ENCODE measurements around the gene CFH.
"Not testable (repeated sequence)": the region's sequence is repeated elsewhere in the genome, so short reads cannot be mapped to it uniquely, and the experiment has no call there.

The CFH gene

DNA sequence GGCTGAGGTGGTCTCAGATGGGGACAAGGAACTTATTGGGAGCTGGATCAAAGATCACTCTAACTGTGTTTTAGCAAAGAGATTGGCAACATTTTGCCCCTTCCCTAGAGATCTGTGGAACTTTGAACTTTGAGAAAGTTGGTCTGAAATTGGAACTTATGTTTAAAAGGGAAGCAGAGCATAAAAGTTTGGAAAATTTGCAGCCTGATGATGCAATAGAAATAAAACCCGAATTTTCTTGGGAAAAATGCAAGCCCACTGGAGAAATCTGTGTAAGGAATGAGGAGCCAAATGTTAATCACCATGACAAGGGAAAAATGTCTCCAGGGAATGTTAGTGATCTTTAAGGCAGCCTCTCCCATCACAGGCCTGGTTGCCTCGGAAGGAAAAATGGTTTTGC is 17.2 kb downstream of the CFH start:
- DNase-seq, result no peak

DNA sequence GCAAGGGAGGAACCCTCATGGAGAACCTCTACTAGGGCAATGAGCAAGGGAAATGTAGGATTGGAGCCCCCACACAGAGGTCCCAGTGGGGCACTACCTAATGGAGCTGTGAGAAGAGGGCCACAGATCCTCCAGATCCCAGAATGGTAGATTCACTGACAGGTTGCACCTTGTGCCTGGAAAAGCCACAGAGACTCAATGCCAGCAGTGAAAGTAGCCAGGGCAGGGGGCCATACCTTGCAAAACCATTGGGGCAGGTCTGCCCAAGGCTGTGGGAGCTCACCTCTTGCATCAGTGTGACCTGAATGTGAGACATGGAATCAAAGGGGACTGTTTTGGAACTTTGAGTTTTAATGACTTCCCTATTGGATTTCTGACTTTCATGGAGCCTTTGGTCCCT is 17.9 kb downstream of the CFH start:
- DNase-seq, result no peak

DNA sequence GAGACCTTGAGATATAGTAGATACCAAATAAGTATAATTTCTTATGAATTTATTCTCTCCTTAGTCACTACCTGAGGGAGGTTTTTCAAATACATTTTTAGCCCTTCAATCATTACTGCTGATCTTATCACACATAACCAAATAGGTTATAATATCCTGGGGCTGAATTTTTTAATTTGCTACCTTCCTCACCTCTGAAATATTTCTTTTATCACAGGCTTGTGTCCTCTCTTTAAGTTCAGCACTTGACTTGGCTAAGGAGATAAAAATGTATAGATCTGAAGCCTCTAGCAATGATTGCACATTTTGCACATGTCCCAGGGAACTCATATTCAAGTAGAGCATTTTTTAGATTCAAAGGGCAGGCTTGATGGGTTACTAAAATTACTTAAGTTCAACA is 23.1 kb downstream of the CFH start:
- no peak for DNase-seq

- DNase-seq, result no peak
Measured at GRCh38 chr1:196677781-196678509, 26.1 kb downstream of the CFH start.

- DNase-seq, result no peak
Measured at GRCh38 chr1:196678510-196678884, 26.7 kb downstream of the CFH start.

DNA sequence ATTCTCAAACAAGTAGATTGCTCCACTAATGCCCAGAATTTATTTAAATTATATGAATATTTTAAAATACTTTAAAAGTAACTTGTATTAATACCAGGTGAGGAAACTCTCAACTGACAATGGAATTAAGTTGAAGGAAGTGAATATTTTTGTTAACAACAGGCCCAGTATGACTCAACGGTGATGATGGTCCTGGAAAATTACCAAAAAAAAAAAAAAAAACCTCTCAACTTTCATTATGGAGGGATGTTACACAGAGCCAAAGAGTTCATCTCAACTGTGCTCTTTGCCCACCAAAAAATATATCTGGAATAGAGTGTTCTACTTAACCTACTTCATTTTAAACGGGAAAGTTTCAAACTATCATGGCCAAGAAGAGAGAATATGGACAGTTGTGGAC is 28.3 kb downstream of the CFH start:
- DNase-seq, result no peak

- DNase-seq, result no peak
Measured at GRCh38 chr1:196684476-196684875, 32.6 kb downstream of the CFH start.

- no peak for DNase-seq
Measured at GRCh38 chr1:196685506-196685905, 33.7 kb downstream of the CFH start.

DNA sequence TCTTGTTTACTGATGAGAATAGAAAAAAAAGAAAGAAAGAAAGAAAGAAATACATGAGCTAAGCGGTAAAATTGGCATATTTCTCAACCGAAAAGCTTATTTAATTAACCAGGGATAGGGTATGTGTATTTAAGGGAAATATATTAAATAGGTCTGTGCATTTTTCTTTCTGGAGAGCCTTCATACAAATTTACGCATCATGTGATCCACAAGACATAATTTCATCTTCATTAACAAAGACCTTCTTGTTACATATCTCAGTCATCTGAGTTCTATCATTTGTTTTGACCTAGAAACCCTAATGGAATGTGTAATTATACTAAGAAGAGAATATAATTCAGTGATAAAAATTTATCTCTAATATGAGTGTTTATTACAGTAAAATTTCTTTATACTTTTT is 37.2 kb downstream of the CFH start:
- no peak for DNase-seq

DNA sequence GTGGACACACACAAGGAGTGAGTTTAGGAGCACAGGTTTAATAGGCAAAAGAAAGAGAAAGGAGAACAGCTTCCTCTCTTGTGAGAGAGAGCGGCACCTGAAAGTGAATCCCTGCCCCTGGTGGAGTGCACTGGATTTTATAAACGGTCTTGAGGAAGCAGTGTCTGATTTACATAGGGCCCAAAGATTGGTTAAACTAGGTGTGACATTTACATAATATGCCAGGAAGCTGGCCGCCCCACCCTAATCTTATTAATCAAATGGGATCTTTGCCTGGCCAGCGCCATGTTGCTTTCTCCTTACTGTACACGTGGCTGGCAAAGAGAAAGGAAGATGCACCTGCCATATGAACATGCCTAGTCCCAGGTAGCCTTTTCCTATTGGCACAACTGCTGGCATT is 38.7 kb downstream of the CFH start:
- no peak for DNase-seq

DNA sequence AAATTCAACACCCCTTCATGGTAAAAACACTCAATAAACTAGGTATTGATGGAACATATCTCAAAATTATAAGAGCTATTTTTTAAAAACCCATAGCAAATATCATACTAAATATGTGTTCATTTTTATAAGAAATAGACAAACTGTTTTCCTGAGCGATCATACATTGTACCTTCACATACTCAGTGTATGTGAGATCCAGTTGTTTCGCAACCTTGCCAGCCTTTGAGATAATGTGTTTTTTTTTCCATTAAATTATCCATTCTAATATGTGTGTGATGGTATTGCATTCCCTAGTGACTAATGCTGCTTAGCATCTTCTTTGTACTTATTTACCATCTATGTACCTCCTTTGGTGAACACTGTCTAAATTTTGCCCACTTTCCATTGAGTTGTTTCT is 47.1 kb downstream of the CFH start:
- DNase-seq, result no peak

GRCh38 chr1:196701144-196701543 is 49.3 kb downstream of the CFH start:
- no peak for DNase-seq

DNA sequence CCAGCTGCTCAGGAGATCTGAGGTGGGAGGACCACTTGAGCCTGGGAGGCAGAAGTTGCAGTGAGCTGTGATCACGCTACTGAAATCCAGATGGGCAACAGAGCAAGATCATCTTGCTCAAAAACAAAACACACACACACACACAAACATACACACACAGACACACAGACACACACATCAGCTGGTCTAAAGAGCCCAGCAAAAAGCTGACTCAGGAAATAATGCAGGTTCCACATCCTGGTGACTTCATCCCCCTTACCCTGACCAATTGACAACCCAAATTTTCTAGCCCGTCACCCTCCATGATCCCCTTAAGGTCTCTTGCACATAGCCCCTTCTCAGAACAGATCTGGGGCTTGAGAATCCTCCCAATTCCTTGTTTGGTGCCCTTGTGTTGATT is 58.0 kb downstream of the CFH start:
- not testable (repeated sequence) for DNase-seq

DNA sequence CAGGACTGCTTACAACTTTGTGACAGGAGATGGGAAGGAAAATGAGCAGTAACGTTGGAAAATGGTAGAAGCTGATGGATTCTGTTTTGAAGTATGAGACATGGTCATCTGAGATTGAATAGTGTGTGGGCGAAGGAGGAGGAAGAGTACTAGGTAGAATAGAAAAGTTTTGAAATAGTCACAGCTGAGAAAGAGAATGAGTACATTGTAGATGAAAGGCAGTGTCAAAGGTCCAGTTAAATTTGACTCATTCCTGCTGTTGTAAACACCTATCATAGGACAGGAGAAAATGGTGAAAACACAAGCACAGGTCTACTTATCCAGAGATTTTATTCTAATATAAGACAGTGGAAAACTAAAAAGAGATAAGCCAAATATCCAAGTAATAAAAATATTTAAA is 66.0 kb downstream of the CFH start:
- DNase-seq, result no peak

DNA sequence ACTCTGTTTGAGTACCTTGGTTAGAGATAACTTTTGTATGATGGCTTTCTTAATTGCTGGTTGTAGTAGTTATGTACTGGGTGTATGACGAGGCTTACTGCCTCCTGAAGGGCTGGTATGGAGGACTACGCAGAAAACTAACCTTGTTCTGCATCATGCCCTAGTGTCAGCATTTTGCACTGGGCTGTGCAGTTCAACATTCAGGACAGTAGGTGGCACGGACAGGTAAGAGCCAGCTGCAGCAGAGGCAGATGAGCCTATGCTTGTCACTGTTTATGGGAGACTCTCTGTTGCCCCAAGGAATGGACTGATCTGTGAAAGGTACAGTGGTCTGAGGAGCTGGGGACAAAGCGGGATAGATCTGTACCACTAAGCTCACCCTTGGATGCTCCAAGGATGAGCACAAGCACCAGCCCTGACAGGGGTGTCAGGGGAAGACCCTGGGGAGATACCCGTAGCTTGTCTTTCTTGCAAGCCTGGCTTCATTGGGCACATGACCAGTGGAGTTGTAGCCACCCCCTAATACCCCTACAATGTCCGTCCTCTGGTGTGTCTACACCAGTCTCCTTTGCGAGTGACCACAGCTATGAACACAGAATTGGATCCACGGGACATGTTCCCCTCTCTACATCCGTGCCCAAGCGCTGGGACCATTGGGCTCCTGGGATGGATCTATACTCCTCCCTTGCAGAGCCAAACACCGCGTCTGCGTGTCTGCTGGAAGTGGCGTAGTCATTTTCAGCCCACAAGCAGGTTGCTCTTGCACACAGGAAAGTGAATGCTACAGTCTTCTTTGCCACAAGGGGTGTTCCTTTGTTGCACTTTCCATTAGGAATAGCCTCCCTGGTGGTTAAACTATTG is 71.7 kb downstream of the CFH start:
- DNase-seq, result peak in 2 of 5 experiments; percentile 10 to 66

DNA sequence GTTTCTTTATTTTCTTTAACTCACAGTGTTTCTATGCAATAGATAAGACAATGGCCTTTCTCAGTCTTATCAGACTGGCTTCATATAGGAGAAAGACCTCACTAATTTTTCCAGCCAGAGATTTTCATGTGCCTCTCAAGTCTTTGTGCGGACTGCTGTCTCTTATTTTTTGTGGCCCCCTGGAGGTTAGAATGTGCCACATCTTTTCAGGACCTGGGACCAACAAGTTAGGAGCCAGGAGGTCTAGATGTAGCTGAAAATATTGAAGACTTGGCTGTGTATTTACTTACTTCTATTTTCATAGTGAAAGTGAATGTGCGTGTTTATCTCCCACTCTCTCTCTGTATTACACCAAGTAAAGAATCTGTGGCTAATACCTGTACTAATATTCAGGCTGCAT is 80.7 kb downstream of the CFH start:
- no peak for DNase-seq

DNA sequence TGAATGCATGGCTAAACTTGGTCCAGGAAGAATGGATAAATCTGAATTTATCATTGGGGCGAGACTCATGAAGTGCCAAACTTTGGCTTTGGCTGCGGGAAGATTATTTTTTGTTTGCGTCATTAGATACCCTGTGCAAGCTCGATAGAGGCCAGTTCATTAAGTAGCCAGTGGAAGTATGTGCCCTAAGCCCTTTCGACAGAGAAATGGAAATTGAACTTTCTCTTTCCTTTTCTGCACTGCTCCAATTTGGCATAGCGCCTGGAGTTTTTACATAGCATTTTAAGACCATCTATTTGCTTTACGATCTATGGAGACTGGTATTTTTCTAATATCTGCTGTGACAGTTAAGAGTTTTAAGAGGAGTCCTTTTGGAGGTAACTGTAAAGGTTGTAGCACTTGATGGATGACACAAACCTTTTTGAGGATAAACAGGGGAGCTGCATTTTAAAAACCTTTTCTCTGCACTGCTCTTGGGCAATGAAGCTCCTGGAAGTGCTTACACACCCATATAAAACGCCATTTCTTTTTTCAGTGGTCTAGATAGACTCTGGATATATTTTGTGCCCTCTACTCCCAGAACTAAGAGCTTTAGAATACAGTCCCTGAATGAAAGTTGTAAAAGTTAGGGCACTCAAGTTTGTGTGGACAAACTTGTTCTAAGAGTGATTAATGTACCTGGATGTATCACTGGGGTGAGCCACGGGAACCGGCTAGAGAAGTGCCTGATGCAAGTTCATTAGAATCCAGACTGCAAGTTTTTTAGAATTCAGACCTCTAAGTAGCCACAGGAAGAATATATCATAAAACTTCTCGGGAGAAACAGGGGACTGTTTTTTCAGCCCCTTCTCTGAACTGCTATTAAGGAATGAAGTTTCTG is 81.5 kb downstream of the CFH start:
- DNase-seq, result no peak

DNA sequence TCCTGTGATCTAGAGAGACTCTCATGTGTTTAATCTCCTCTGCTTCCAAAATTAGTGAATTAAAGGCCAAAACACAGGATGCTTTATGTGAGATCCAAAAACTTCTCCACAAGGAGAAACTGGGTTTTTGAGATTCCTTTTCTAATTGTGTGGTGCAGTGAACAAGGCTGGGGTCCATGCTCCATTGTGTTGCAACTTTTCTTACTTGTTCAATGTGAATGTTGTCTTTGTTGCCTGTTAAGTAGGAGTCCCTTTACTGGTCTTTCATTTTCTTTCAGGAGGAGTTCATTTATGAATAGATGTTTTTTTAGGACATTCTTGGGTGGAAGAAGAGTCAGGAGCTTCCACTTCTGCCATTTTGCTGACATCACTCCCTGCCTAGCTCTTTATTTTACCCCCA is 82.2 kb downstream of the CFH start:
- DNase-seq, result no peak

DNA sequence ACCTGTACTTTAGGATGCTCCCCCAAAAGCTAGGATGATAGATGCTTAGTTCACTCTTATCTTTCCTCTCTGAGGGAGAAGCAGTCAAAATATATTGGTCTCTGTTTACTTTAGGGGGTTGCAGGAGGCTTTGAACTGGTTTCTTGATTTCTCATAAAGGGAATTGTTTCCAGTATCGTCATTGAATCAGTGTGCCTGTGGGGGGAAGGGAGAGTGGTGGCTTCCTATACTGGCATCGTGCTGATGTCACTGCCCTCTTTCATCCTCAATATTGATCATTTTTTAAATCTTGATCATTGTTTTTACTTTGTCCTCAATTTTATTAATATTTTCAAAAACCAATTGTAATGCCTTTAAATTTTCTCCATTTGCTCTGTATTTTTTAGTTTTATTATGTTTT is 82.6 kb downstream of the CFH start:
- DNase-seq, result no peak

- no peak for DNase-seq
Measured at GRCh38 chr1:196738730-196739129, 86.9 kb downstream of the CFH start.

DNA sequence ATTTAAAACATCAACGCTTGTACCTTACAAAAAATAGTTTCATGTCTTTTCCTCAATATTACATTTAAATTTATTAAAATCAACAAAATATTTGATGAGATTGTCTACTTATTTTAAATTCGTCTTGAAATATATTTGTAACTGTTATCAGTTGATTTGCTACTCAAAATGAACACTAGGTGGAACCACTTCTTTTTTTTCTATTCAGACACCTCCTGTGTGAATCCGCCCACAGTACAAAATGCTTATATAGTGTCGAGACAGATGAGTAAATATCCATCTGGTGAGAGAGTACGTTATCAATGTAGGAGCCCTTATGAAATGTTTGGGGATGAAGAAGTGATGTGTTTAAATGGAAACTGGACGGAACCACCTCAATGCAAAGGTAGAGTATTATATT is 91.4 kb downstream of the CFH start:
- peak in 1 of 5 experiments; percentile 10 for DNase-seq

DNA sequence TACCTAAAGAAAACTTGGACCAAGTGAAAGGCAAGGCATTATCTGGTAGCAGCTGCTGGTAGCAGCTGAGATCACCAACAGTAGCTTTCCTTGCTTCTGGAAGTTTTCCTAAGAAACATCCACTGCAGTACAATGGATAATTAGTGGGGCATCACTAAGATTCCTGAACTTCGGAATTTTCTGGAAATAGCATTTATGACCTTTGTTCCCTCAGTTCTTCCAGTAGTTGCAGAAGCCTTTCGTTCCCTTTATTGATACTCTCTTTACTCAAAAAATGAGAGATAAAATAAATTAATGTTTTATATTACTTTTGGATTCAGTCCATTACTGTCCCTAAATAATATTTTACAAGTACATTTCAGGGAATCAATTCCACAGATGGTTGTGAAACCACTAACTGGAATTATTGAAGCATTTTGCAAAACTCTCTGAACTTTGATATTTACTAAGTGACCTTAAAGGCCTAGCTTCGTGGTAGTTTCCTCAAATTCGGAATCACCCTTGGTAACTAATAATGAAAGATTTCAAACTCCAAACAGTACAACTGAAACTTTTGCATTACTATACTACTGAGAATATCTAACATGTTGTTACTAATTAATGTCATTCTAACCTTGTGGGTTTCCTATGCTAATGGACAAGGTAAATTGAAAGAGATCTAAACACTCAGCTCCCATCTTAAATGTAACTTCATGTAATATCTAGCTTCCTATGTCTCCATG is 113.3 kb downstream of the CFH start:
- not testable (repeated sequence) for DNase-seq

DNA sequence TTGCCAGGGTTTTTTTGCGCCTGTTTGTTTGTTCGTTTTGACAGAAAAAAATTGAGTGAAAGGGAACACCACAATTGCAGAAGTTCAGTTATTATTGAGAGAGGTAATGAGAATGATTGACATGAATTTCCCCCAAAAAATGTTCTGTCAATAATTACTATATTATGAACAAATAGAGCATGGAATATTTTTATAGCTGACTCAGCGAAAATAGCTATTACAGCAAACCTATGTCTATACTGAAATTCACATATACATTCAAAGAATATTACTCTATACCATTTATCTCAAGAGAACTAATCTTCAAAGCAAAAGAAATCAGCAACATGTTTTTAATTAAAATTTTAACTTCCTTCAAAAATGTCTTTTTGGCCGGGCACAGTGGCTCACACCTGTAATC is 118.0 kb downstream of the CFH start:
- DNase-seq, result not testable (repeated sequence)

Data from T-helper 2 cell (primary cell).